ENCODE measurements around the gene TAF4B.
"Not testable (repeated sequence)": the region's sequence is repeated elsewhere in the genome, so short reads cannot be mapped to it uniquely, and the experiment has no call there.

TAF4B gene

DNA sequence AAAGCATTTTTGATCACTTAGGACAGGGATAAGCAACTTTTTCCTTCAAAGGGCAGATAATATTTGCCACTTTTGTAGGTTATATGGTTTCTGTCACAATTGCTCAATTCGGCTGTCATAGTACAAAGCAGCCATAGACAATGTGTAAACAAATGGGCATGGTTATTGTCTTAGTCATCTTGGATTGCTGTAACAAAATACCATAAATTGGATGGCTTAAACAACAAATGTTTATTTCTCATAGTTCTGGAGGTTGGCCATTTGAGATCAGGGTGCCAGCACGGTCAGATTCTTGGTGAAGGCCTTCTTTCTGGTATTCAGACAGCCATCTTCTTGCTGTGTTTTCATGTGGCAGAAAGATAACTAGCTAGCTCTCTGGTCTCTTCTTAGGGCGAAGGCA, 91.2 kb downstream of the TAF4B start:
- no peak for FAIRE-seq

DNA sequence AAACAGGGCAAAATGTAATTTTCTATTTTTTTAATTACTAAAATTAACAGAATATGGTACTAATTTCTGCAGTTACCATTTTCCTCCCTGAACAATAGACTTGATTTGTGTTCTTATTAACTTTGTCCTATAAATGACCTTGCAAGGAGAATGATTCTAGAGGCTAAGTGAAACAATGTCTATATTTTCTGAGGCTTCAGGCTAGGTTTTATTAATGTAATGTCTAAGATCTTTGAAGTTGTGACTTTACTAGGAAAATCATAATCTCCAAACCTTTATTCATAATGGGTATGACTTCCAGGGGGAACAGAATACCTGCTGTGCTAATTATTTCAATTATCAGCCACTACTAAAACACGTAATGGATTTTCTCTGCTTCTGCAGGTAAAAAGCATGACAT, 94.4 kb downstream of the TAF4B start:
- no peak for FAIRE-seq

DNA sequence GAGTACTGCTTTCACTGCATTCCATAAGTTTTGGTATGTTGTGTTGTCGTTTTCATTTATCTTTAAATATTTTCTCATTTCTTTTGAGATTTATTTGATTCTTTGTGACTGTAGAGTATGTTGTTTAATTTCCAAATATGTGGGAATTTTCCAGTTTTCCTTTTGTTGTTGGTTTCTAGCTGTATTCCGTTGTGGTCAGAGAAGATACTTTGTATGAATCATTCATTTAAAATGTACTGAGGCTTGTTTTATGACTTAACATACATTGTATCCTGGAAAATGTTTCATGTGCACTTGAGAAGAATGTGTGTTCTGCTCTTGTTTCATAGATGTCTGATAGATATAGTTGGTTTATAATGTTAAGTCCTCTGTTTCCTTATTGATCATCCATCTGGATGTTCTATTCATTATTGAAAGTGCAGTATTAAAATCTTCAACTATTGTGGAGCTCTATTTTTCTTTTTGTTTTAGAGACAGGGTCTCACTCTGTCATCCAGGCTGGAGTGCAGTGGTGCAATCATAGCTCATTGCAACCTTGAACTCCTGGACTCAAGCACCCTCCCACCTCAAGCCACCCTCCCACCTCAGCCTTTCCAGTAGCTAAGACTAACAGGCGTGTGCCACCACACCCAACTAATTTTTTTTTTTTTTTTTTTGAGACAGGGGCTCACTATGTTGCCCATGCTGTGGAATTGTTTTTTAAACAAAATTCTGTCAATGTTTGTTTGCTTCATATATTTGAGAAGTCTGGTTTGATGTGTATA, 96.8 kb downstream of the TAF4B start:
- no peak for FAIRE-seq

GRCh38 chr18:26325771-26326170, 99.5 kb downstream of the TAF4B start:
- FAIRE-seq, result no peak

DNA sequence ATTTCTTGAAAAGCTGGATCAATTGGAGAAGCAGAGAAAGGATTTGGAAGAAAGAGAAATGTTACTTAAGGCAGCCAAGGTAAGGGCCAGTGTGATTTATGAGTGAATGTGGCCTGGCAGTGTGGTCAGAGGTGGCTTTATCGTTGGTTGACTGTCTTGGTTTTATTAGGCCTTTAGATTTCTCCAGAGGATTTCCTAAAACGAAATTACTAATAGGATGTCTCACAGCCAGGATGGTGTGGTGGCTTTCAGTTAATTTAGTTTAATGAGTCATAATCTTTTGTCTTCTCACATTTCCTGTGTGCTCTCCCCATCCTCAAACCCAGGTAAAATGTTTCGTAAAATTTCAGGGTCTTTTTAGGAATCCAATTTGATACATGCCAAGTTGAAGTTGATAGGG, 100.8 kb downstream of the TAF4B start:
- no peak for FAIRE-seq

- FAIRE-seq, result no peak
Observed at GRCh38 chr18:26332991-26333390, 106.7 kb downstream of the TAF4B start.

DNA sequence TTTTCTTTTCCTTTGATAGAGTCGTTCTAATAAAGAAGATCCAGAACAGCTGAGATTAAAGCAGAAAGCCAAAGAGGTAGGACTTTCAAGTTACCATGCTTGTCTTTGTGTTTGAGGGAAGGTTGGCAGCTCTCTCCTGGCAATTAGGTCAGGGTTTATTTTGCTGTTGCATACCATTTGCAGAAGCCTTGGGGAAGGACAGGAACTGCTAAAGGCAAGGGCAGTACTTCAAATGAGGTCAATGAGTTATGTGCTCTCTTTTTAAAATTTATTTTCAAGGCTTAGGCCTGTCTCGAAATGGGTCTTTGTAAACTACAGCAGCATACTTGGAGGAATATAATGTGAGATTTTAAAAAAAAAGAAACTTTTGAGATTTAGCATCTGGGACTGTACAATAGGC, 108.9 kb downstream of the TAF4B start:
- FAIRE-seq, result no peak

GRCh38 chr18:26335571-26336487, 109.6 kb downstream of the TAF4B start:
- FAIRE-seq, result no peak

DNA sequence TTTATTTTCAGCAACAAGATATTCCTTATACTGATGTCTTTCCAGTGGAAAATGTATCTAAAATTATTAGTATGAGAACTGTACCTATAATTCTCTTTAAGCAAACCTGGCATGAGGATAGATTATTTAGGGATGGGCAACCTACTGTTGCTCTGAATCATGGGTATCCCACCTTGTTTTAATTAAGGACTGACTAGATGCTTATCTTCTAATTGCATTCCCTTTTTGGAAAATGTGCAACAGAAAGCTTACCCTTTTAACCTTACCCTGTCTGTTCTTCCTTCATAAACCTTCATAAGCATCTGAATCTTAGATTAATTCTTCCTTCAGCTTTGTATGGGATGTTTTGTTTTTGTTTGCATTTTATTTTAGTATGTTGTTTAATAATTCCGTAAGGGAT, 110.3 kb downstream of the TAF4B start:
- no peak for FAIRE-seq

DNA sequence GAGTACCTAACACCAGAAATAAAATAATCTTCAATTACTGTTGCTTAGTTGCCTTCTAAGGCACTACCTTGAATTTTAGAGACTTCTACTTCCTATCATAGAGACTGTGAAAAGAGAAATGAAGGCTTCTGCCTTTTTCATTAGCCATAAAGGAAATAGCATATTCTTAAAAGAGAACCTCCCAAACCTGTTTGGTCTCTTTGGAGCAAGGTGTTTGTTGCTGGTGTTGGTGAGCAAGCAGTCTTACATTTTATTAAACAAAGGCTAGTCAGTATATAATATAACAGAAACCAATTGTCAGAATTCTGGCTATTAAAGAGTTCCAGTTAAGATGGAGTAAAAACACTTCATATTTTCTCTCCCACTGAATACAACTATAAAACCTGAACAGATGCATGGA, 116.4 kb downstream of the TAF4B start:
- no peak for FAIRE-seq

DNA sequence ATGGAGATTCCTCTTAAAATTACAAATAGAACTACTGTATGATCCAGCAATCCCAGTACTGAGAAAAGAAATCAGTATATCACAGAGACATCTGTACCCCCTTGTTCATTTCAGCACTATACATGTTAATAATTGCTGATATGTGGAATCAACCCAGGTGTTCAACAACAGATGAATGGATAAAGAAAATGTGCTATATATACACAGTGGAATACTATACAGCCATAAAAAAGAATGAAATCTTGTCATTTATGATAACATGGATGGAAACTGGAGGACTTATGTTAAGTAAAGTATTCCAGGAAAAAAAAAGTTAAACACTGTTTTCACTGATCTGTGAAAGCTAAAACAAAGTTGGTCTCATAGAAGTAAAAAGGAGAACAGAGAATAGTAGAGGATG, 124.7 kb downstream of the TAF4B start:
- FAIRE-seq, result no peak

DNA sequence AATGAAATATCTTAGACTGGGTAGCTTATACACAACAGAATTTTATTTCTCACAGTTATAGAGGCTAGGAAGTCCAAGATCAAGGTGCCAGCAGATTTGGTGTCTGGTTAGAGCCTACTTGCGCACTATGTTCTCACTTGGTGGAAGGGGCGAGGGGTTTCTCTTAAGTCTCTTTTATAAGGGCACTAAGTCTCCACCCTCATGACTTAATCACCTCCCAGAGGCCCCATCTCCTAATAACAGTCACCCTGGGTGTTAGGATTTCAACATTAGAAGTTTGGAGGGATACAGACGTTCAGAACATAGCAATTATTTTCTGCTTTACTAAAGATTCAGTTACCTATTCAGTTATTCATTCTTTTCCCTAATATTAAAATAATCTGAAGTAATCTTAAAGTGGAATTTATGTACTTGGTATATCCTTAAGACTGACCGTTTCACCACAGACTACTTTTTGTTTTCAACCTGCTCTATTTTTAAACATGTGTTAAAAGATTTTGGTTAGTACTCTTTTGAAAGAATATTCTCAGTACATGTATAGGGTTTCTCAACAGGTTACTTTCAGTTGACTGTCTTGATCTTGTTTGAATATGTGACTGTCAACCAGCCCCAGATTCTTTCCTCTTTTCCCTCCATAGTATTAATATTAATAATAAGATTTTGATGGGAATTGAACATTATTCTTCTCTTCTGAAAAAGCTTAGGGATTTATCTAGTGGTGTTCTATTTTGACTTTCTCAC, 130.0 kb downstream of the TAF4B start:
- FAIRE-seq, result no peak

DNA sequence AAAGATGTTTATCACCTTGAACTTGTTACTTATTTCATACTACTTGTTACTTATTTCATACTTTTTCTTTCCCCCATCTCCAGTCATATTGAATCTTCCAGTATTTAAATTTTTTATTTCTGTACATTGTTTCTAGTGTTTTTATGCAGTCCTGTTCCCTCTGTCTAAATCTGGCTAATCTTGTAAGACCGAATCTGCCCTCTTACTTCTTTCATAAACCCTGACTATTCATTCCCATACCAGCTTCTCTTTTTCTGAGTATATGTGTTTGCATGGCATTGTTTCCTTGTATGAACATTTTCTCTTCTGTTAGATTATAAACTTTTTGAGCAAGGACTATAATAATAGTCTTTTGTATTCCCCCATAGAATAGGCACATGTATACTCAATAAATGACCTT, 131.7 kb downstream of the TAF4B start:
- no peak for FAIRE-seq

DNA sequence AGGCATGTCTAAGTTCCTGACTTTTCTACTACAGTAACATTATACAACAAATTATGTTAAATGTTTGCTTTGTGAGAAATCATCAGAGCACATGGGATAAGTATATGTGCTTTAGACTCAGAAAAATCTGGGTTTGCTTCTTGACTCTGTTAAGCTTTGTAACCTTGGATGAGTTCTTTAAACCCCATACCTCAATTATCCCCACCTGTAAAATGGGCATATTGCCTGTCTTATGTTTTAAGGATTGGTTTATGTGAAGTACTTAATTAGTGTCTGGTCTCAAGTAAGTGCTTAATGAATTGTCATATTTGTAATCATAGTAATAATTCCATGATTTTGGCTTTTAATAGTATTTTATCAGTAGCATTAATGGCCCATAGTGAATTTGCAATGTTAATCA, 135.8 kb downstream of the TAF4B start:
- FAIRE-seq, result no peak

DNA sequence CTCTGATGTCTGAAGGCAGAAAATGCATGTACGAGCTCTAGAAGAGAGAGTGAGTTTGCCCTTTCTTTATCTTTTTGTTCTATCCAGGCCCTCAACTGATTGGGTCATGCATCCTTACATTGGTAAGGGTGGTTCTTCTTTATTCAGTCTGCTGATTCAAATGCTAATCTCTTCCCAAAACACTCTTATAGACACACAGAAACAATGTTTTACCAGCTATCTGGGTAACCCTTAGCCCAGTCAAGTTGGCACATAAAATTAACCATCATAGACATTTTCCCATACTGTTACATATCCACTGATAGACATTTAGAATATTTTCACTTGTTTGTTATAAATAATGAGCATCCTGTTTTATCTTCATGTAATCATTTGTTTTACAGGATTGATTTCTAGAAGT, 141.2 kb downstream of the TAF4B start:
- FAIRE-seq, result no peak

DNA sequence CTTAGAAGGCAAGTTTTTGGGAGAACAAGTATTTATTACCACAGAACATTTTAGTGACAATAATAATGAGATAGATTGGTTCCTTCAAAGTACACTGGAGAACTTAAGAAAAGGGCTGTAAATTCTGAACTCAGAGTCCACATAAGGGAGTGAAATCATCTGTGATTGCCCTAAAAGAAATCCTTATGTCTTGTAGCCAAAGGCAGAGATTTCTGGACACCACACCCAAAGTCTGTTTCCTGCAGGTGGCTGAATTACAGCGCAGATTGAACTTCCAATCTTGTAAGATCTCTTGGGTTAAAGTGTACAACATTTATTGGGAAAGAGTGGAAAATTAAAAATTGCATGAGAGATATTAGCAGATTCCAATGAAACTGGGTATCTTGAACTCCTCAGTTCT, 143.8 kb downstream of the TAF4B start:
- FAIRE-seq, result no peak

- FAIRE-seq, result no peak
Observed at GRCh38 chr18:26376105-26376504, 149.9 kb downstream of the TAF4B start.

DNA sequence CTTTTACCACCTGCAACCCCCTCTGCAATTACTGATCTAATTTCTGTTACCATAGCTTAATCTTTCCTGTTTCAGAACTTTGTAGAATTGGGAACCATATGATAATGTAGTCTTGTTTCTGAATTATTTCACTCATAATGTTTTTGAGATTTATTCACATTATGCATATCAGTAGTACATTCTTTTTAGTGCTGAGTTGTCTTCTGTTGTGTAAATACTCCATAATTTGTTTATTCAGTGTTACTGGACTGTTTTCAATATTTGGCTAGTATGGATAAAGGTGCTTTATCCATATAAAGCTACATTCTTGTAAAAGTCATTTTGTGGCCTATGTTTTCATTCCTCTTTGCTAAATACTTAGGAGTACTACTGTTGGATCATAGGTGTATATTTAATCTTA, 152.5 kb downstream of the TAF4B start:
- FAIRE-seq, result no peak

DNA sequence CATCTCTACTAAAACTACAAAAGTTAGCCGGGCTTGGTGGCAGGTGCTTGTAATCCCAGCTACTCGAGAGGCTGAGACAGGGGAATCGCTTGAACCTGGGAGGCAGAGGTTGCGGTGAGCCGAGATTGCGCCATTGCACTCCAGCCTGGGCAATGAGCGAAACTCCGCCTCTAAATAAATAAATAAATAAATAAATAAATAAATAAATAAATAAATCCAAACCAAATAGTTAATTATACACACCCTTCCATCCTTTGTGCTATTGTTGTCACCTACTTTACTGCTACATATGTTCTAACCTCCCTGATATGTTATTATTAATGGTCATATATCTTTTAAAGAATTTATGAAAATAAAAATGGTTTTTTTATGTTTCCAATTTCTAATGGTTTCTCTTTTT, 155.3 kb downstream of the TAF4B start:
- FAIRE-seq, result not testable (repeated sequence)

GRCh38 chr18:26383454-26384270, 157.4 kb downstream of the TAF4B start:
- FAIRE-seq, result peak; percentile 70

- FAIRE-seq, result no peak
Observed at GRCh38 chr18:26386002-26386401, 159.8 kb downstream of the TAF4B start.

- no peak for FAIRE-seq
Observed at GRCh38 chr18:26386441-26386840, 160.2 kb downstream of the TAF4B start.

All from A204.1 (cell line).